ENCODE measurements around the gene TSC22D2.

DNA sequence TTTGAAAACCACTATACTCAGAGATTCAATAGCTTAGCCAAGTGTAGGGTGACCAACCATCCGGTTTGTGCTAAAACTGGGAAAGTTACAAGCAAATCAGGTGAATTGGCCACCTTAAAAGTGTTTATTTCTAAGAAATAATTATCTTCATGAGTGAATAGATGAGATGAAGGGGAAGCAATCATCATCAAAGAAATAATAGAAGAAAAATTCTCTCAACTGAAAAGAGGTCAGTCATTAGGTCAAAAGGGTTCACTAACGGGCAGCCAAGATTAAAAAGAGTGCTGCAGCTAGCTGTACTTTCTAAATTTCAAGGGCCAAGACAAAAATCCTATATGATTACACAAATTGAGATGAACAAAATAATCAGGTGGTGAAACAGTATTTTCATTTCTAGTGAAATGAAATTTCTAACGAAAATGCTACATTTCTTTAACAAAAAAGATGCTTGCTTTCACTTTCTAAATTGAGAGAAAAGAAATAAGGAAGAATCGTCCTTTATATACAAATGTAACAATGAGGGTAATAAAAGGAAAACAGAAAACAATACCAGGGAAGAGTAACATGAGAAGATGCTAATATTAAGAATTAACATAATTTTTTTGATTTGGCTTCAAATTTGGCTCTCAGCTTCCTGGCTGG is 34.7 kb upstream of the TSC22D2 start:
- no peak for TF ChIP-seq EZH2 (IDR thresholded peaks at IDR 0.05; ENCODE audit: low read depth, low read length, severe bottlenecking)
- TF ChIP-seq, protein P1, sequence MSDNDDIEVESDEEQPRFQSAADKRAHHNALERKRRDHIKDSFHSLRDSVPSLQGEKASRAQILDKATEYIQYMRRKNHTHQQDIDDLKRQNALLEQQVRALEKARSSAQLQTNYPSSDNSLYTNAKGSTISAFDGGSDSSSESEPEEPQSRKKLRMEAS (IDR thresholded peaks at IDR 0.05), result no peak
- TF ChIP-seq POLR2A (IDR thresholded peaks at IDR 0.05; ENCODE audit: control extremely low read depth in 1 of 2, low read depth in 2 of 2, low read length in 2 of 2), result no peak
- TF ChIP-seq POLR2AphosphoS5 (IDR thresholded peaks at IDR 0.05; ENCODE audit: low read depth, low read length), result no peak
- TF ChIP-seq, protein P2, sequence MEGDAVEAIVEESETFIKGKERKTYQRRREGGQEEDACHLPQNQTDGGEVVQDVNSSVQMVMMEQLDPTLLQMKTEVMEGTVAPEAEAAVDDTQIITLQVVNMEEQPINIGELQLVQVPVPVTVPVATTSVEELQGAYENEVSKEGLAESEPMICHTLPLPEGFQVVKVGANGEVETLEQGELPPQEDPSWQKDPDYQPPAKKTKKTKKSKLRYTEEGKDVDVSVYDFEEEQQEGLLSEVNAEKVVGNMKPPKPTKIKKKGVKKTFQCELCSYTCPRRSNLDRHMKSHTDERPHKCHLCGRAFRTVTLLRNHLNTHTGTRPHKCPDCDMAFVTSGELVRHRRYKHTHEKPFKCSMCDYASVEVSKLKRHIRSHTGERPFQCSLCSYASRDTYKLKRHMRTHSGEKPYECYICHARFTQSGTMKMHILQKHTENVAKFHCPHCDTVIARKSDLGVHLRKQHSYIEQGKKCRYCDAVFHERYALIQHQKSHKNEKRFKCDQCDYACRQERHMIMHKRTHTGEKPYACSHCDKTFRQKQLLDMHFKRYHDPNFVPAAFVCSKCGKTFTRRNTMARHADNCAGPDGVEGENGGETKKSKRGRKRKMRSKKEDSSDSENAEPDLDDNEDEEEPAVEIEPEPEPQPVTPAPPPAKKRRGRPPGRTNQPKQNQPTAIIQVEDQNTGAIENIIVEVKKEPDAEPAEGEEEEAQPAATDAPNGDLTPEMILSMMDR (IDR thresholded peaks at IDR 0.05; ENCODE audit: control extremely low read depth in 1 of 3, insufficient read depth in 1 of 3, low read depth in 1 of 3, low read length in 3 of 3), result no peak
- TF ChIP-seq TAF1 (IDR thresholded peaks at IDR 0.05; ENCODE audit: low read depth, low read length), result no peak
- TF ChIP-seq CHD2 (IDR thresholded peaks at IDR 0.05; ENCODE audit: low read length), result no peak
- no peak for TF ChIP-seq SP4 (IDR thresholded peaks at IDR 0.05; ENCODE audit: low read length)
- no peak for TF ChIP-seq FOSL1 (IDR thresholded peaks at IDR 0.05; ENCODE audit: insufficient read depth, low read depth, low read length)
- no peak for TF ChIP-seq YY1 (IDR thresholded peaks at IDR 0.05; ENCODE audit: low read depth, low read length)
- TF ChIP-seq RXRA (IDR thresholded peaks at IDR 0.05; ENCODE audit: insufficient read depth, low read depth, low read length), result no peak

Data from H1 (cell line).